NT2/D1 (cell line): ENCODE measurements around the gene PTPRT.

Experiments
- SUZ12 ChIP-seq: IDR thresholded peaks from 2 replicates; pipeline ENCODE4 v1.6.1; 2011; ENCODE audit not compliant: insufficient read length, insufficient read depth; ENCODE audit errors: extremely low read depth
- YY1 ChIP-seq: IDR thresholded peaks from 2 replicates; pipeline ENCODE4 v1.6.1; 2011; ENCODE audit not compliant: insufficient read length, insufficient read depth
- ZNF274 ChIP-seq: IDR thresholded peaks from 2 replicates; pipeline ENCODE4 v1.6.1; 2011; ENCODE audit warnings: mild to moderate bottlenecking, low read depth, low read length

- no peak for TF ChIP-seq YY1
- TF ChIP-seq SUZ12 = no peak
- no peak for TF ChIP-seq ZNF274
These were observed 435.0 kb downstream of the PTPRT start for GRCh38 chr20:42754706-42755105.
